IMR-90 (cell line): Measurements from ENCODE around the gene KPNA2. TPM values are rescaled to one million over a fixed set of nuclear protein-coding genes. Genes with fewer than 3 reads are reported as not detected.
A peak's percentile ranks its signal among the peaks of the same experiment; 100 is the strongest.

Source experiments
- ATAC-seq: fragments of 200-7000 bp; cut with Tn5 transposase; 2 replicates; pipeline ENCODE4 v1.9.1; 2020; ENCODE audit warnings: low read depth, mild to moderate bottlenecking, moderate library complexity
- BruUV-seq: library from RNA; stranded (reverse); fragments of 400-500 nt; replicated peaks from 2 replicates; lab custom pipeline; 2021; lab: Mats Ljungman, UMichigan
- CTCF ChIA-PET: fragments of 300-600 bp; formaldehyde crosslinking; extraction: SDS; loops from one replicate; lab custom pipeline; 2021; ENCODE audit warnings: antibody characterized with exemption; lab: Yijun Ruan, JAX
- POLR2A ChIA-PET: fragments of 300-600 bp; sonication (Branson Sonifier 250); formaldehyde crosslinking; loops from one replicate; lab custom pipeline; 2022; ENCODE audit warnings: antibody characterized with exemption; ENCODE audit not compliant: unreplicated experiment; lab: Charles Lee
- DNase-seq: peaks from one replicate; pipeline ENCODE4 v3.0.0; 2013
- H2AFZ ChIP-seq: replicated peaks from 2 replicates; pipeline ENCODE3; 2013; ENCODE audit warnings: low read length, mild to moderate bottlenecking; ENCODE audit not compliant: poor library complexity
- H2AK5ac ChIP-seq: 2 replicates; pipeline ENCODE4 v1.6.1; 2013; ENCODE audit warnings: low read depth, low read length, inconsistent platforms
- H2AK9ac ChIP-seq: replicated peaks from 2 replicates; pipeline ENCODE3; 2013; ENCODE audit warnings: mild to moderate bottlenecking, low read depth, low read length, moderate library complexity; ENCODE audit not compliant: poor library complexity
- H2BK120ac ChIP-seq: 2 replicates; pipeline ENCODE4 v1.6.1; 2013; ENCODE audit warnings: low read depth, low read length, inconsistent platforms
- H2BK15ac ChIP-seq: 3 replicates; pipeline ENCODE4 v1.6.1; 2013; ENCODE audit warnings: low read depth, low read length, inconsistent platforms
- H2BK20ac ChIP-seq: 2 replicates; pipeline ENCODE4 v1.6.1; 2013; ENCODE audit warnings: low read depth, mild to moderate bottlenecking, inconsistent platforms, low read length, moderate library complexity
- H2BK5ac ChIP-seq: 2 replicates; pipeline ENCODE4 v1.6.1; 2013; ENCODE audit warnings: mild to moderate bottlenecking, low read depth, low read length, inconsistent platforms; ENCODE audit not compliant: poor library complexity, severe bottlenecking
- H3K14ac ChIP-seq: replicated peaks from 2 replicates; pipeline ENCODE4 v1.6.1; 2013; ENCODE audit warnings: low read depth, low read length, inconsistent platforms
- H3K18ac ChIP-seq: 2 replicates; pipeline ENCODE4 v1.6.1; 2013; ENCODE audit warnings: low read depth, low read length, control low read depth
- H3K23ac ChIP-seq: 2 replicates; pipeline ENCODE4 v1.6.1; 2013; ENCODE audit warnings: low read depth, low read length, inconsistent platforms
- H3K27ac ChIP-seq: 2 replicates; pipeline ENCODE4 v1.5.1; 2013; ENCODE audit warnings: mild to moderate bottlenecking, control low read depth, low read length; ENCODE audit not compliant: insufficient read depth
- H3K27me3 ChIP-seq: 2 replicates; pipeline ENCODE4 v1.6.1; 2013; ENCODE audit warnings: low read length; ENCODE audit not compliant: control insufficient read depth, insufficient read depth
- H3K36me3 ChIP-seq: 2 replicates; pipeline ENCODE4 v1.6.1; 2013; ENCODE audit warnings: low read length, mixed read lengths; ENCODE audit not compliant: control insufficient read depth, insufficient read depth
- H3K4ac ChIP-seq: 2 replicates; pipeline ENCODE4 v1.6.1; 2013; ENCODE audit warnings: low read depth, low read length, inconsistent platforms
- H3K4me1 ChIP-seq: 2 replicates; pipeline ENCODE4 v1.6.1; 2013; ENCODE audit warnings: low read length, mixed read lengths; ENCODE audit not compliant: control insufficient read depth, insufficient read depth
- H3K4me2 ChIP-seq: 2 replicates; pipeline ENCODE4 v1.6.1; 2013; ENCODE audit warnings: low read depth, mild to moderate bottlenecking, control low read depth, low read length, moderate library complexity
- H3K4me3 ChIP-seq: 2 replicates; pipeline ENCODE4 v1.5.1; 2013; ENCODE audit warnings: low read depth, mild to moderate bottlenecking, control low read depth, low read length, moderate library complexity; ENCODE audit not compliant: insufficient read depth
- H3K56ac ChIP-seq: 2 replicates; pipeline ENCODE4 v1.6.1; 2013; ENCODE audit warnings: low read length, inconsistent platforms; ENCODE audit not compliant: insufficient read depth; ENCODE audit errors: extremely low read depth
- H3K79me1 ChIP-seq, 2 experiments: 2 replicates each; pipeline ENCODE4 v1.6.1; 2013; ENCODE audit warnings: low read length in 2 of 2, inconsistent platforms in 1 of 2, low read depth in 1 of 2
- H3K9ac ChIP-seq: 2 replicates; pipeline ENCODE4 v1.6.1; 2013; ENCODE audit warnings: low read depth, low read length, control low read depth
- H3K9me1 ChIP-seq: 2 replicates; pipeline ENCODE4 v1.6.1; 2013; ENCODE audit warnings: low read length, inconsistent platforms; ENCODE audit not compliant: insufficient read depth
- H3K9me3 ChIP-seq: 2 replicates; pipeline ENCODE4 v1.6.1; 2013; ENCODE audit warnings: low read length; ENCODE audit not compliant: control insufficient read depth, insufficient read depth
- H4K20me1 ChIP-seq: 2 replicates; pipeline ENCODE4 v1.6.1; 2013; ENCODE audit warnings: low read length, inconsistent platforms; ENCODE audit not compliant: insufficient read depth
- H4K5ac ChIP-seq: 2 replicates; pipeline ENCODE4 v1.6.1; 2013; ENCODE audit warnings: mild to moderate bottlenecking, low read depth, low read length, control low read depth
- H4K8ac ChIP-seq, 2 experiments: 2 replicates each; pipeline ENCODE4 v1.6.1; 2013; ENCODE audit warnings: low read depth in 2 of 2, low read length in 2 of 2, control low read depth in 1 of 2, inconsistent platforms in 1 of 2
- H4K91ac ChIP-seq: 2 replicates; pipeline ENCODE4 v1.6.1; 2013; ENCODE audit warnings: low read depth, low read length, inconsistent platforms; ENCODE audit not compliant: insufficient read depth
- BHLHE40 ChIP-seq: fragments of 150-350 bp; IDR thresholded peaks from 2 replicates; pipeline ENCODE4 v1.6.1; 2016; ENCODE audit warnings: mild to moderate bottlenecking, low read depth, low read length
- NFE2L2 ChIP-seq: fragments of 150-350 bp; IDR thresholded peaks from 2 replicates; pipeline ENCODE4 v1.6.1; 2016; ENCODE audit warnings: low read depth, mild to moderate bottlenecking, low read length
- RCOR1 ChIP-seq: IDR thresholded peaks from 2 replicates; pipeline ENCODE4 v1.6.1; 2012; ENCODE audit warnings: mild to moderate bottlenecking, low read length, improper control_type of control experiment; ENCODE audit not compliant: insufficient replicate concordance
- WGBS, 2 experiments: methylation state at CpG; one replicate each; pipeline versions ENCODE4 v1.1.5 to v1.1.7; 2013; ENCODE audit warnings: missing lambda C conversion rate in 2 of 2; ENCODE audit not compliant: insufficient read length in 1 of 2; ENCODE audit errors: extremely low coverage in 2 of 2; 5-methylcytosine and 5-hydroxymethylcytosine counted together
- dilution Hi-C: fragments of 300-500 bp; cut with HindIII; formaldehyde crosslinking; loops from one replicate; pipeline ENCODE4 v1.14.3; 2018; ENCODE audit warnings: low sequenced_read_pairs; ENCODE audit not compliant: unreplicated experiment
- in situ Hi-C: fragments of 300-500 bp; cut with MboI; formaldehyde crosslinking; loops from 3 replicates; pipeline ENCODE4 v1.14.3; 2019; ENCODE audit warnings: low sequenced_read_pairs, inconsistent platforms, mixed read lengths
- intact Hi-C: fragments of 100-400 bp; cut with micrococcal nuclease; formaldehyde crosslinking; loops from 2 replicates; pipeline ENCODE4 v1.10.0; 2022
- polyA plus RNA-seq, 3 experiments: library from polyadenylated mRNA; depleted of rRNA; stranded (reverse); fragments of >200 nt; gene quantifications; 2 replicates each; pipeline ENCODE4 v1.2.3, GENCODE V29; 2012; ENCODE audit warnings: low replicate concordance in 1 of 3
- total RNA-seq: library from RNA; depleted of rRNA; stranded (reverse); fragments of >200 nt; gene quantifications from 2 replicates; pipeline ENCODE4 v1.2.3, GENCODE V29; 2012
- TF ChIP-seq, protein P1 (sequence below): fragments of 150-350 bp; IDR thresholded peaks from 2 replicates; pipeline ENCODE4 v1.6.1; 2016; ENCODE audit warnings: low read depth, mild to moderate bottlenecking, low read length, moderate library complexity, borderline replicate concordance

Gene KPNA2
- total and polyA plus RNA-seq, 2 of the 4 experiments (the other 2 are of a cell fraction), result 135 to 262 TPM

DNA sequence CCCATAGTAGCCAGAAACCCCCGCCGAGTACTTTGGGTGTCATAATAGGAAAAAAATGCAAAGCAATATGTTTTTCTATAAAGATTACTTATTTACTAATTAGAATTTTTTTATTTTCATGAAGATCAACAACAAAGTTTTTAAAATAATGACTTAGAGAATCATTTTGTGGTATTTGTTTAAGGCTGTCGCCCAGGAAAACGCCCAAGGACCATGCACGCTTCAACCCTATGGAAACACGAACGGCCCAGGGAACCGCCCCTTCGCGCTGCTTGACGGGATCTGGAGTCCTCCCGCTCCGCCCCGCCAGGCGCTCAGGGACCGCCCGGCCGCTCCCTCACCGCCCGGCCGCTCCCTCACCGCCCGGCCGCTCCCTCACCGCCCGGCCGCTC, 408 bp upstream of the KPNA2 start:
- H4K5ac ChIP-seq, result no peak overlapping the region
- no peak overlapping the region for H3K56ac ChIP-seq
- H3K4me1 ChIP-seq, result no peaks in the 10 kb centered on the region; the same call in 1 of the 2 replicates
- intact Hi-C loops, result no loop called here
- H3K27me3 ChIP-seq, result no peaks in the 10 kb centered on the region
- DNase-seq, result no peak
- H2BK120ac ChIP-seq, result no peak overlapping the region
- dilution Hi-C loops, result no loop called here
- CTCF ChIA-PET, result no interaction called here
- in situ Hi-C loops, result no loop called here
- H3K14ac ChIP-seq, result no peak overlapping the region
- no peak overlapping the region for H4K91ac ChIP-seq
- ATAC-seq, result peak; percentile 87
- no peak overlapping the region for H2AK5ac ChIP-seq
- no peak overlapping the region for H2AK9ac ChIP-seq
- no peak overlapping the region; the same call in 1 of the 2 replicates for H3K4me3 ChIP-seq
- 0% methylated on average over 13 of the region's 27 CpGs; no CpG with 5 or more reads in 1 of the 2 experiments for WGBS, 2 experiments
- H2AFZ ChIP-seq, result no peak overlapping the region
- peaks cover 14% of the 10 kb centered on the region for H3K36me3 ChIP-seq
- H3K9ac ChIP-seq, result no peak overlapping the region
- peak overlapping the region; percentile 49 for H2BK5ac ChIP-seq
- H2BK20ac ChIP-seq, result no peak overlapping the region
- H3K4me2 ChIP-seq, result peak overlapping the region; percentile 16; the same call in 1 of the 2 replicates
- H3K9me1 ChIP-seq, result no peaks in the 10 kb centered on the region
- H3K18ac ChIP-seq, result no peak overlapping the region
- TF ChIP-seq BHLHE40, result peak; percentile 35; the same call in 1 of the 2 replicates
- TF ChIP-seq RCOR1, result no peak
- TF ChIP-seq NFE2L2, result no peak
- TF ChIP-seq, protein P1, sequence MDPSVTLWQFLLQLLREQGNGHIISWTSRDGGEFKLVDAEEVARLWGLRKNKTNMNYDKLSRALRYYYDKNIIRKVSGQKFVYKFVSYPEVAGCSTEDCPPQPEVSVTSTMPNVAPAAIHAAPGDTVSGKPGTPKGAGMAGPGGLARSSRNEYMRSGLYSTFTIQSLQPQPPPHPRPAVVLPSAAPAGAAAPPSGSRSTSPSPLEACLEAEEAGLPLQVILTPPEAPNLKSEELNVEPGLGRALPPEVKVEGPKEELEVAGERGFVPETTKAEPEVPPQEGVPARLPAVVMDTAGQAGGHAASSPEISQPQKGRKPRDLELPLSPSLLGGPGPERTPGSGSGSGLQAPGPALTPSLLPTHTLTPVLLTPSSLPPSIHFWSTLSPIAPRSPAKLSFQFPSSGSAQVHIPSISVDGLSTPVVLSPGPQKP, result no peak
- H3K23ac ChIP-seq, result no peak overlapping the region
- H3K79me1 ChIP-seq, result peaks cover 7 to 20% of the 10 kb centered on the region in 2 experiments
- H3K9me3 ChIP-seq, result no peaks in the 10 kb centered on the region
- no peak overlapping the region for H2BK15ac ChIP-seq
- POLR2A ChIA-PET, result interaction anchor here (0.6 kb wide), 1 partner anchor 181 kb away, joined by 3 read pairs; no protein-coding TSS in a partner anchor
- no peaks in the 10 kb centered on the region for H4K20me1 ChIP-seq
- BruUV-seq, result no TSS peak
- no peak overlapping the region for H3K27ac ChIP-seq
- H4K8ac ChIP-seq, result no peak overlapping the region; a peak in 1 of 4 replicates
- H3K4ac ChIP-seq, result no peak overlapping the region
